Fibroblast of skin of left quadriceps (primary cell): ENCODE results near the gene DCLK2.
"Not testable (repeated sequence)": the region's sequence is repeated elsewhere in the genome, so short reads cannot be mapped to it uniquely, and the experiment has no call there.

ENCODE experiments used
- DNase-seq, 2 experiments: peaks; one replicate each; pipeline ENCODE4 v3.0.0-alpha.2; 2013; ENCODE audit warnings: low read depth in 2 of 2

DCLK2 gene

DNA sequence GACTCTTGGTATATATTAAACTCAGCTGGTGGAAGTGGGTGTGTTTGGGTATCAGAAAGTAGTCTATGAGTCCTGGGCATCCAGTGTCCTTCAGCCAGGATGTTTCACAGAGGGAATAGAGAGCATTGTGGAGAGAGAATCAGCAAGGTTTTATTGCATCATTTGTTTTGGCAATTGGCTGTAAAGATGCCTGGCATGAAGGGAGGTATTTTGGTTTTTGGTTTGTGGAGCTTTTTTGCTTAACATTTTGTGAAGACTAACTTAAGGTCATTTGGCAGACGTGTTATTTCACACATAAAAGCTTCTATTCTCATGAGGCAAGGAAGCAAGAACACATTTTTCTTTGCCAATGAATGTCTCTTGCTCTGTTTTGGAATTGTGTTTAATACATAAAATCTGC, 71.1 kb downstream of the DCLK2 start:
- peak in 1 of 2 experiments; percentile 48 for DNase-seq

- DNase-seq = no peak
These were observed 72.4 kb downstream of the DCLK2 start for GRCh38 chr4:150150629-150151062.

GRCh38 chr4:150152766-150153165, 74.5 kb downstream of the DCLK2 start:
- DNase-seq = no peak

DNA sequence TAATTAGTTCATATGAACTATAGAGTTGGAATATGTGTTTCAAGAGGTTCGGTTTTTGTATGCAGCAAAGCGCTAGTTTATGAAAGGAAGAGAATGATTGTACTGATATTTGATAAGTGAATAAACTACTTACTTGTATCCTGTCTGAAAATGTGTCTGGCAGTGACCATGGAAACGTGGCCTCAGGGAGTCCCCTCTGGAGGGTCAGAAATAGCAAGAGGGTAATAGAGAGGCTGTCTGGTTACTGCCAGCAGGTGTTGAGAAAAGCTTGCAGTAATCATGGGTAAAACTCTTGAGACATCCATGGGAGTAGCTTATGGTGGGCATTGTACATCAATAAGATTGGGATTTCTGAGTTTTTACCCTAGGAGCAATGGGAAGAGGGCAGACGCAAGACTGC, 77.1 kb downstream of the DCLK2 start:
- no peak for DNase-seq

GRCh38 chr4:150156543-150156942, 78.3 kb downstream of the DCLK2 start:
- no peak for DNase-seq

DNA sequence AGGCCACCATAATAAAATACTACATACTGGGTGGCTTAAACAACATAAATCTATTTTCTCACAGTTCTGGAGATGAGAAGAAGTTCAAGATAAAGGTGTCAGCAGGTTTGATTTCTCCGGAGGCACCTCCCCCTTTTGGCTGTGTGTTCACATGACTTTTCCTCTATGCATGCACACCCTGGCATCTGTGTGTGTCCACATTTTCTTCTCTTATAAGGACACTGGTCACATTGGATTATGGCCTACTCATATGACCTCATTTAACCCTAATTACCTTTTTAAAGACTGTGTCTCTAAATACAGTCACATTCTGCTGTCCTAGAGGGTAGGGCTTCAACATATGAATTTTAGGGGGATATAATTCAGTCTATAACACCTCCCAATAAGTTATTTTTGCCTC, 79.8 kb downstream of the DCLK2 start:
- DNase-seq = no peak

GRCh38 chr4:150160473-150160872, 82.2 kb downstream of the DCLK2 start:
- no peak for DNase-seq

DNA sequence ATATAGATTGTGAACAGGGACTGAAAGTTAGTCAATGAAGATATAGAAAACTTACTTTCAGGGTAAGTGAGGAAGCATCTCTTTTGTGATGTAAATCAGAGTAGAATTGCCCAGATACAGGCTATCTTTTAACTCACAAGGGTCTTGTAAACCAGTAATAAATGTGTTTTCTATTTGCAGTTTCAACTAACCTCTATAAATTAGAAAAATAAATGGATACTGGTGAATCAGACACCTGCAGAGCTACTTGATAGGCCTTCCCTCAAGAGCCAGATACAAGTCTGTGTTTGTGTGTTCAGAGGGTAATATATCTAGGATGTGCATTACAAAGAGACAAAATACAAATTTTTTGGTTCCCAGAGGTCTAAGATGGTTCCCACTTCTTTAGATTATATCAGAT, 82.9 kb downstream of the DCLK2 start:
- DNase-seq = no peak

DNA sequence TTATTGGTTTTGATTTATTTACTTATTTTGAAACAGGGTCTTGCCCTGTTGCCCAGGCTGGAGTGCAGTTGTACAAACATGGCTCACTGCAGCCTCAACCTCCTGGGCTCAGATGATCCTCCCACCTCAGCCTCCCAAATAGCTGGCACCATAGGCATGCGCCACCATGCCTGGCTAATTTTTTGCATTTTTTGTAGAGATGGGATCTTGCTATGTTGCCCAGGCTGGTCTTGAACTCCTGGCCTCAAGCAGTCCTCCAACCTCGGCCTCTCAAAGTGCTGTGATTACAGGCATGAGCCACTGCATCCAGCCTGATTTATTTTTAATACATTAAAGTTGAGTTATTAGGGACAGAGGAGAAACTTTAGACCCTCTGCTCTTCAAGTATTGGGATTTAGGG, 83.8 kb downstream of the DCLK2 start:
- not testable (repeated sequence) for DNase-seq

DNA sequence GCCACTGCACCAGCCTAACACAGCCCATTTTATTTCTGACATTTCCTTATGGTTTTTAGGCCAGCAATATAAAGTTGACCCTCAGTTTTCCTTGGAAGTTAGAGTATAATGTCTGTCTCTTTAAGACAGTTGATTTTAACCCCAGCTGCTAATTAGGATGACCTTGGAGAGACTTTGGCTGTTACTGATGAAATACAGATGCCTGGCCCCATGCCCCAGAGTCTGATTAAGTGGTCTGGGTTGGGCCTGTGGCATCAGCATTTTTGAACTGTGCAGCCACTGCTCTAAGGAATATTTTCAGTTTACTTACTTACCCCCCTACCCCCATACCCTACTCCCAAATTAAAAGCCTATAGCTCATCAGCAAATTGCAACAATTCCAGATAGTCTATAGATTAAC, 85.8 kb downstream of the DCLK2 start:
- no peak for DNase-seq

DNA sequence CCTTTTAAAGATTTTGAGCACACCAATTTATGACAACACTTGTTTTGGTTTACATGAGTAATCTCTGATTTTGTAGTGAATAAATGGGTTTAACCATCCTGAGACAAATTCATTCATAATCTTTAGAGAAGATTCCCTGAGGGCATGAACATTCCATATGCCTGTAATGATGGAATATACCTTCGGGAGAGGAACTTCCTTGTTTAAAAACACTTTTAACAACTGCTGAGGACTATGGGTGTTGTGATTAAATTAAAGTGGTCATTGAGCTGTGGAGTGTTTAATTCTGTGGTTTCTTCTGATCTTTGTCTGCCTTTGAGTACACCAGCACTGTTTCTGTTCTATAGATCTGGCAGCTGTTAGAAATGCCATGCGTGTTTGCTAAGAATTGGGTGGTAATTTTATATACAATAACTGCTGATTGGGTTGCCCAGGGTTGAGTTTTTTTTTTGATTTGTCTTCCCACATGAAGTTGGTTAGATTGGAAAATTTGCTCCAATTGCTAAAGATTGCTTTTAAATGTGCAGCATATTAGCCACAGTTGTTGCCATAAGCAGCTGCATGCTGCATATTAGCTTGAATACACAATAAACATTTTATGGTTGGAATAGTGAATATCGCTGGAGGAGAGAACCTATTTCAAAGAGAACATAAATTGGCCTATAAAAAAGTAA, 86.8 kb downstream of the DCLK2 start:
- DNase-seq = no peak

- no peak for DNase-seq
These were observed 88.8 kb downstream of the DCLK2 start for GRCh38 chr4:150167054-150167453.

GRCh38 chr4:150173432-150173861, 95.2 kb downstream of the DCLK2 start:
- DNase-seq = no peak

DNA sequence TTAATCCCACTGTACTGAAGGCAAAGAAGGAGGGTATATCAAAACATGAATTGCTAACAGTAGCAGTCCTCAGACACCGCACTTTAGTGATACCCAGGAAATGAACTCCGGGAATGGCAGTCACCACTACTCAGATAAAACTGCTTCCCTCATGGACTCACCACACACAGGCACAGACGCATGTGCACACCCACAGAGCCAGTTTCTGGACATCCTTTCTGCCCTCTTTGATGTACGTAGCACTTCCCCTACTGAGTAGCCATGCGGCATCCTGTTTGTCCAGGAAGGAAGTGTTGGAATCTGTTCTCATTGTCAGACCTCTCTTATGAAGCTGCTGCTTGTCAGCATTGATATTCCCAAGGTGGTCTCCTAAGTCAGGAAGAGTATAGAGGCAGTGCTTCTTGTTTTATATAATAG, 95.7 kb downstream of the DCLK2 start:
- no peak for DNase-seq

GRCh38 chr4:150176547-150176946, 98.3 kb downstream of the DCLK2 start:
- peak; percentile 86 to 88 for DNase-seq

DNA sequence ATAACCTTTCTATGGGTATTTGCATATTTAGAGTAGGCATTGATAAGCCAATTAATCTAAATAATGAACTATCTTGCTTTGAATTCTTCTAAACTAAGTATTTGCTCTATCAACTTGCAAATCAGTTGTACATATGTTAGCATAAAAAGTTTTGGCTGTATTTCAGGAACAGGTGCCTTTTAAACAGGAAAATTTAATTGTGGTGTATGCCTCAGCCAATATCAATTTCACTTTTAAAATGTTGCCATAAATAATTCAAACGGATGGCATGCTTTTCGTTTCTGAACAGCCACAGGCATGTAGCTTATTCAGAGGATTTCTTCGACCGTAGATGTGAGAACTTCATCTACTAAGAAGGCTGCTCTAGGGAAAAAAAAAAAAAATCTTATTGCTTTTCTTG, 99.9 kb downstream of the DCLK2 start:
- DNase-seq = peak; percentile 58 to 61

DNA sequence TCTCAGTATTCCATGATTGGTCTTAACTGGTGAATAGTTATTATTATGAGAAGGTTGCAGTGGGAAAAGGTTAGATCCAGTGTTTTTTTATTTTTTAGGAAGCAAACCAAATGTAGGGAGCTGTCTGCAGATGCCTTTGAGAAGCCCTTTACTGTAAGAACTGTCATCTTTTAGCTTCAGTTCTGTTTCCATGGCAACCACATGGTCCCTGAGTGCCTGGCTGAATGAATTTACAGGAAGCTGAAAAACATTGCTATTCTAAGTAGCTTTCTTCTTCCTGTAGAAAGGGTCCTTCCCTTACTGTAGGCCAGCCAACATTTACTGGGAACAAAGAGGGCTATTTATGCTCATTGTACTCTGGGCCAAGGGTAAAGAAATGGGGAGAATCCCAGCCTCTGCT, 103.3 kb downstream of the DCLK2 start:
- DNase-seq = no peak

- DNase-seq = no peak
These were observed 104.5 kb downstream of the DCLK2 start for GRCh38 chr4:150182794-150183193.

DNA sequence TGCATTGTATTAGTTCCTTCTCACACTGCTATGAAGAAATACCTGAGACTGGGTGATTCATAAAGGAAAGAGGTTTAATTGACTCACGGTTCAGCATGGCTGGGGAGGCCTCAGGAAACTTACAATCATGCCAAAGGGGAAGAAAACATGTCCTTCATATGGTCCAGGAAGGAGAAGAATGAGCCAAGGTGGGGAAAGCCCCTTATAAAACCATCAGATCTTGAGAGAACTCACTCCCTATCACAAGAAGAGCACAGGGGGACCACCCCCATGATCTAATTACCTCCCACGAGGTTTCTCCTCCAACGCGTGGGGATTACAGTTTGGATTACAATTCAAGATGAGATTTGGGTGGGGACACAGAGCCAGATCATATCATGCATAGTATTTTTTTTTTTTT, 106.8 kb downstream of the DCLK2 start:
- DNase-seq = not testable (repeated sequence)

DNA sequence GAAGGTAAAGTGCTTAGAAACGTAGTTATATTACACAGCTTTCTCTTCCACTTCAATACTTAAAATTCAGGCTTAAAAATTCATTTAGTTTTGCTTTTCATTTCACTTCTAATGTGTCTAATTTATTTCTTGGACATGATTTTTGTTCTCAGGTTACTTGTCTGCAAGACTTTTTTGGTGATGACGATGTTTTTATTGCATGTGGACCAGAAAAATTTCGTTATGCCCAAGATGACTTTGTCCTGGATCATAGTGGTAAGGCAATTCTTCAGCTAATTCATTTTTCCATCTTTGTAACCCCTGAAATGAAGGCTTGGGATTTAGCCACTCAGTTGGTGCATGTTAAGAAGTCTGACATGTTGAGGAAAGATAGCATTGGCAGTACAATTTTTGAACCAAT, 114.7 kb downstream of the DCLK2 start:
- no peak for DNase-seq

- DNase-seq = peak; percentile 25 to 29
These were observed 119.0 kb downstream of the DCLK2 start for GRCh38 chr4:150197256-150197655.

GRCh38 chr4:150199056-150199455, 120.8 kb downstream of the DCLK2 start:
- no peak for DNase-seq

DNA sequence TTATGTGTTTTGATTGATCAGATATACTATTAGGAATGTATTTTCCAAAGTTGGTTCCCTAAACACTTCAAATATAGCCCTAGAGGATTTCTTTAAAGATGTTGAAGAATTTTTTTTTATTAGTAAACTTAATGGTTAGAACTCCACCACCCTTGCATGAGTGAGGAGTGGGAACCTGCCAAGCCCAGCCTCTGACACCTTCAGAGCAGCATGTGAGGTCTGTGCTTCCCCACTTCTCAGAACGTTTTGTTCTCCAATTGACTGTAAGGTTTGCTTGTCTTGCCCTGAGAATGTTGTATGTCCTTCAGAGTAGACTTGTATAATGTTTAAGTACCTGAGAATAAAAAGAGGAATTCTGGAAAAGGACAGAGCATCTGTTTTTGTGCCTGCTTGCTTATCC, 126.8 kb downstream of the DCLK2 start:
- no peak for DNase-seq

- DNase-seq = no peak
These were observed 128.0 kb downstream of the DCLK2 start for GRCh38 chr4:150206265-150206664.
